ENCODE measurements around the gene HIVEP3.

DNA sequence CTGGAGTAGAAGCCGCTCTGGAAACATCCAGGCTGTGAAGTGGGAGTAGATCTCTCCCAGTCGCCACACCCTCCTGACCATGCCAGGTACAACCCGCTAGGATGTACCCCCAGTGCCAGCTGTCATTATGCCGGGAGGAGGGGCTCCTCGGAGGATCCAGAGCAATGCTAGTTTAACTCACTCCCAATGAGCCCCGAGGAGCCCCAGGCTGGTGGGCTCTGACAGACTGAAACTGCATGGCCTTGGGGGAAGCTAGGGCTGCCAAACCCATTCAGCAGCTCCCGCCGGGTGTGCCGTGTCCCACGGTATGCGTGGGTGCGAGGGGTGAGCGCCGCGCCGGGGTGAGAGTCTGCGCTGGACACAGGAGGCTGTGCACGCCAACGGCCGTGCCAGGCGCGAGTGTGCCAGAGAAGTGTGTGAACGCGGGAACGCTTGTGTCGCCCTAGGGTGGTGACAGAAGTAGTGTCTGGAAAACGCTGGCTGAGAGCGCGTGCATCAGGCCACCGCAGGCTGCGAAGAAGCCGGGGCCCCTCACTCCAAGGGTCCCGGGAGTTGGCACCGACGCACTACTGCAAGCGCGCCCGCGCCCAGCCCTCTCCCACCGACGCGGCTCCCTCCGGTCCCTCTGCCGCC lies 257.2 kb downstream of the HIVEP3 start:
- TF ChIP-seq EZH2 (IDR thresholded peaks at IDR 0.05; ENCODE audit: borderline replicate concordance, insufficient read depth, low read depth, low read length, poor library complexity, severe bottlenecking) = no peak
- TF ChIP-seq, protein P1, sequence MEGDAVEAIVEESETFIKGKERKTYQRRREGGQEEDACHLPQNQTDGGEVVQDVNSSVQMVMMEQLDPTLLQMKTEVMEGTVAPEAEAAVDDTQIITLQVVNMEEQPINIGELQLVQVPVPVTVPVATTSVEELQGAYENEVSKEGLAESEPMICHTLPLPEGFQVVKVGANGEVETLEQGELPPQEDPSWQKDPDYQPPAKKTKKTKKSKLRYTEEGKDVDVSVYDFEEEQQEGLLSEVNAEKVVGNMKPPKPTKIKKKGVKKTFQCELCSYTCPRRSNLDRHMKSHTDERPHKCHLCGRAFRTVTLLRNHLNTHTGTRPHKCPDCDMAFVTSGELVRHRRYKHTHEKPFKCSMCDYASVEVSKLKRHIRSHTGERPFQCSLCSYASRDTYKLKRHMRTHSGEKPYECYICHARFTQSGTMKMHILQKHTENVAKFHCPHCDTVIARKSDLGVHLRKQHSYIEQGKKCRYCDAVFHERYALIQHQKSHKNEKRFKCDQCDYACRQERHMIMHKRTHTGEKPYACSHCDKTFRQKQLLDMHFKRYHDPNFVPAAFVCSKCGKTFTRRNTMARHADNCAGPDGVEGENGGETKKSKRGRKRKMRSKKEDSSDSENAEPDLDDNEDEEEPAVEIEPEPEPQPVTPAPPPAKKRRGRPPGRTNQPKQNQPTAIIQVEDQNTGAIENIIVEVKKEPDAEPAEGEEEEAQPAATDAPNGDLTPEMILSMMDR (IDR thresholded peaks at IDR 0.05) = no peak
